OCI-LY1 (cell line): ENCODE data around the gene PRKG2.

ENCODE experiments used
- H2AFZ ChIP-seq: fragments of 200-600 bp; sonication (generic), shearing (Covaris generic); 2 replicates; pipeline ENCODE4 v1.6.0; 2014; ENCODE audit warnings: antibody characterized with exemption, mild to moderate bottlenecking, low read length
- H3F3A ChIP-seq: fragments of 200-600 bp; sonication (generic), shearing (Covaris generic); 2 replicates; pipeline ENCODE4 v1.6.0; 2014; ENCODE audit warnings: mild to moderate bottlenecking, antibody characterized with exemption, low read length, moderate library complexity; ENCODE audit not compliant: insufficient read depth
- H3K27ac ChIP-seq: fragments of 200-600 bp; sonication (generic); 2 replicates; pipeline ENCODE4 v1.5.1; 2014; ENCODE audit warnings: low read length, mixed run types, mild to moderate bottlenecking, low read depth; ENCODE audit not compliant: poor library complexity, severe bottlenecking
- H3K27me3 ChIP-seq: fragments of 200-600 bp; sonication (generic); 2 replicates; pipeline ENCODE4 v1.6.0; 2014; ENCODE audit warnings: antibody characterized with exemption, mild to moderate bottlenecking, low read length, moderate library complexity; ENCODE audit not compliant: insufficient read depth
- H3K36me3 ChIP-seq: fragments of 200-600 bp; sonication (generic); 2 replicates; pipeline ENCODE4 v1.6.1; 2014; ENCODE audit warnings: mild to moderate bottlenecking, antibody characterized with exemption, low read length, moderate library complexity, mixed read lengths; ENCODE audit not compliant: insufficient read depth
- H3K4me1 ChIP-seq: fragments of 200-600 bp; sonication (generic); 2 replicates; pipeline ENCODE4 v1.5.1; 2014; ENCODE audit warnings: mild to moderate bottlenecking, low read length, moderate library complexity; ENCODE audit not compliant: insufficient read depth, severe bottlenecking
- H3K4me2 ChIP-seq: fragments of 200-600 bp; sonication (generic), shearing (Covaris generic); 2 replicates; pipeline ENCODE4 v1.6.1; 2014; ENCODE audit warnings: low read length
- H3K4me3 ChIP-seq: fragments of 200-600 bp; sonication (generic); 2 replicates; pipeline ENCODE4 v1.5.1; 2014; ENCODE audit warnings: low read length, low read depth, mild to moderate bottlenecking, mixed read lengths; ENCODE audit not compliant: poor library complexity, severe bottlenecking
- H3K79me2 ChIP-seq: fragments of 200-600 bp; shearing (Covaris generic); 2 replicates; pipeline ENCODE4 v1.6.1; 2016; ENCODE audit warnings: mixed run types, low read length, mixed read lengths; ENCODE audit not compliant: insufficient read depth
- H3K9ac ChIP-seq: fragments of 200-600 bp; sonication (generic), shearing (Covaris generic); 2 replicates; pipeline ENCODE4 v1.6.1; 2014; ENCODE audit warnings: mild to moderate bottlenecking, low read length, mixed read lengths
- H3K9me2 ChIP-seq: fragments of 200-600 bp; sonication (generic), shearing (Covaris generic); 2 replicates; pipeline ENCODE4 v1.6.1; 2014; ENCODE audit warnings: low read depth, mild to moderate bottlenecking, low read length, mixed read lengths
- H3K9me3 ChIP-seq: fragments of 200-600 bp; shearing (Covaris generic); 2 replicates; pipeline ENCODE4 v1.6.1; 2014; ENCODE audit warnings: low read length, mixed read lengths
- H4K20me1 ChIP-seq: fragments of 200-600 bp; sonication (generic), shearing (Covaris generic); 2 replicates; pipeline ENCODE4 v1.6.0; 2016; ENCODE audit warnings: mild to moderate bottlenecking, low read length; ENCODE audit not compliant: insufficient read depth
- CTCF ChIP-seq: fragments of 200-600 bp; sonication (generic), shearing (Covaris generic); IDR thresholded peaks from 2 replicates; pipeline ENCODE4 v1.5.1; 2017; ENCODE audit warnings: mild to moderate bottlenecking, antibody characterized with exemption, low read length, moderate library complexity, mixed read lengths
- EZH2 ChIP-seq: fragments of 200-600 bp; sonication (generic), shearing (Covaris generic); IDR thresholded peaks from 2 replicates; pipeline ENCODE4 v1.8.0; 2017; ENCODE audit warnings: borderline replicate concordance, mixed run types, mild to moderate bottlenecking, antibody characterized with exemption, low read length, moderate library complexity, mixed read lengths

The PRKG2 gene

DNA sequence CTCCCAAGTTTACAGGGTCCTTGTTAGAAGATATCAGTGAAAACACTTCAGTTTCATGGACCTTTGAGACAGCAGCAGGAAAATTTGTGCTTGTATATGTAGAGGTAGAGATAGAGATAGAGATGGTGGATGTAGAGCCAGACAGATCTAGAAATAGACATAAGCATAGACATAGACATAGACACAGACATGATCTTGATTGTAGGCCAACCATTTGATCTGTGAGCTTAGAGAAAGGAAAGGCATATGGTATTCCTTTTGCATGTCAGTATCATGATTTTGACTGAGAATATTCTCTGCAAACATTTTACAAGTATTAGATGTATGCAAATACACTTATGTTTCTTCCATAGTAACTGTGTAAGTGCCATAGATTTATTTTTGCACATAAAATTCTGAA is 65.0 kb downstream of the PRKG2 start:
- no peaks in the 10 kb centered on the region for H3K27me3 ChIP-seq
- H3K9ac ChIP-seq = no peak overlapping the region
- no peaks in the 10 kb centered on the region for H4K20me1 ChIP-seq
- H3K36me3 ChIP-seq = no peaks in the 10 kb centered on the region
- H3K9me2 ChIP-seq = peaks cover 3% of the 10 kb centered on the region; the same call in 1 of the 2 replicates
- H2AFZ ChIP-seq = no peak overlapping the region
- no peaks in the 10 kb centered on the region for H3K79me2 ChIP-seq
- no peak overlapping the region for H3K27ac ChIP-seq
- H3K9me3 ChIP-seq = no peaks in the 10 kb centered on the region
- H3F3A ChIP-seq = no peaks in the 10 kb centered on the region
- H3K4me3 ChIP-seq = no peak overlapping the region
- TF ChIP-seq EZH2 (no peak), CTCF (no peak)
- no peaks in the 10 kb centered on the region for H3K4me1 ChIP-seq
- H3K4me2 ChIP-seq = no peak overlapping the region

DNA sequence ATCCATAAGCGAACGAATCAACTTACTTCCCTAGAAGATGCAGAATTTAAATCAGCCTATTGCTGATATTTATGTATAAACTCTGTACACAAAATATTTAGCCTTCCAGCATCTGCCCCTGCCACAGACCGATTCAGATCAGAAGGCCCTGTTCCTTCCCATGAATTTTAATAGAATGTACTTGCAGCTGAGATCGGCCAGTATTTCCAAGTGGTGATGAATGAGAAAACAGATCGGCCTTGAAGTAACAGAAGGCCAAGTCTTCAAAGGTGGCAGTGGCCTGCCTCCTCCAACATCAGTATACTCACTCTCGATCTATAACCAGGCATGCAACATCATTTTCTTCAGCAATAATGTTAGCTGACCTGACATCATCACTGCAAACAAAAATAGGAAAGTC is 66.4 kb downstream of the PRKG2 start:
- H3K36me3 ChIP-seq = no peaks in the 10 kb centered on the region
- no peak overlapping the region for H3K4me2 ChIP-seq
- no peaks in the 10 kb centered on the region for H4K20me1 ChIP-seq
- H2AFZ ChIP-seq = no peak overlapping the region
- no peaks in the 10 kb centered on the region for H3K4me1 ChIP-seq
- H3K9me3 ChIP-seq = no peaks in the 10 kb centered on the region
- H3K27ac ChIP-seq = no peak overlapping the region
- H3K9me2 ChIP-seq = peaks cover 3% of the 10 kb centered on the region; the same call in 1 of the 2 replicates
- TF ChIP-seq EZH2 (no peak), CTCF (no peak)
- no peaks in the 10 kb centered on the region for H3K79me2 ChIP-seq
- H3K27me3 ChIP-seq = no peaks in the 10 kb centered on the region
- H3F3A ChIP-seq = no peaks in the 10 kb centered on the region
- no peak overlapping the region for H3K9ac ChIP-seq
- H3K4me3 ChIP-seq = no peak overlapping the region

DNA sequence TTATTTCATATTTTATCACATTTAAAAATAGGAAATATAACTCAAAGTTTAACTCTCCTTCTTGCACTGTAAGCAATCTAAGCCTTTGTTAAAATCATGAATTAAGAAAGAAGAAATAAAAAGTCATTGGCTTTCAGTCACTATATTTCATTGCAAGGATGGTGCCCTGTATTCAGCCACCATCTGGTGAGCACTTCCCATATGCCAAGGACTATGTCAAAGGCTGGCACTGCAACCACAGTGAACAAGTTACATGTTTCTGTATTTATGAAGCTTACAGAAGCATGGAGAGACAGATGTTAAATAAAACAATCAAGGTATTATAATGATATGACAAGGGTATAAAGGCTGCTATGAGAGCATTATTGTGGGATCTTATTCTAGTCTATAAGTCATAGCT is 68.6 kb downstream of the PRKG2 start:
- no peak overlapping the region for H3K4me3 ChIP-seq
- no peaks in the 10 kb centered on the region for H3K27me3 ChIP-seq
- no peaks in the 10 kb centered on the region for H3K79me2 ChIP-seq
- no peaks in the 10 kb centered on the region for H3K9me3 ChIP-seq
- H3K9ac ChIP-seq = no peak overlapping the region
- no peaks in the 10 kb centered on the region for H3K36me3 ChIP-seq
- peaks cover 3% of the 10 kb centered on the region; the same call in 1 of the 2 replicates for H3K9me2 ChIP-seq
- H3F3A ChIP-seq = no peaks in the 10 kb centered on the region
- H3K27ac ChIP-seq = no peak overlapping the region
- H3K4me2 ChIP-seq = no peak overlapping the region
- no peak for TF ChIP-seq EZH2
- TF ChIP-seq CTCF = no peak
- H2AFZ ChIP-seq = no peak overlapping the region
- no peaks in the 10 kb centered on the region for H4K20me1 ChIP-seq
- no peaks in the 10 kb centered on the region for H3K4me1 ChIP-seq
